ENCODE measurements around the gene ARL6.

DNA sequence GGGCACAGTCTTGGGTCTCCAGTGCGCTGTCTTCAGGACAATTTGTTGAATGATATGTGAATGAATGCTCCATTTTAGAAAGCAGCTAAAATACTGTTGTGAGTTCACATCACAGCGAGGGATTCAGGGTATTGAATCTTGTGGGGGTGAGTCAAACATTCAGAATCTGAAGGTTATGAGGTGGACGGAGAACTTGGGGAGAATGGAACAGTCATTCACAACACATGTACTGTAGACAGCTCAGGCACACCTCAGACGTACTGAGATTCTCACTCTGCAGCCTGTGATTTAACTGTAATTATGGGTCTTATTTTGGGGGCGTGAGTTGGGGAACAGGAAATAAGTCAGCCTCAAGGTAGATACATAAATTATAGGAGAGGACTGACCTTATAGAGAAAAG is 71.2 kb downstream of the ARL6 start:
- TF ChIP-seq EZH2 (IDR thresholded peaks at IDR 0.05; ENCODE audit: low read depth, low read length, severe bottlenecking), result no peak
- no peak for TF ChIP-seq POLR2A (IDR thresholded peaks at IDR 0.05; ENCODE audit: control extremely low read depth in 1 of 2, low read depth in 2 of 2, low read length in 2 of 2)
- TF ChIP-seq PHF8 (conservative IDR thresholded peaks at IDR 0.05; ENCODE audit: low read depth, low read length), result no peak
- TF ChIP-seq KDM1A (IDR thresholded peaks at IDR 0.05; ENCODE audit: borderline replicate concordance, low read length), result no peak
- TF ChIP-seq, protein P1, sequence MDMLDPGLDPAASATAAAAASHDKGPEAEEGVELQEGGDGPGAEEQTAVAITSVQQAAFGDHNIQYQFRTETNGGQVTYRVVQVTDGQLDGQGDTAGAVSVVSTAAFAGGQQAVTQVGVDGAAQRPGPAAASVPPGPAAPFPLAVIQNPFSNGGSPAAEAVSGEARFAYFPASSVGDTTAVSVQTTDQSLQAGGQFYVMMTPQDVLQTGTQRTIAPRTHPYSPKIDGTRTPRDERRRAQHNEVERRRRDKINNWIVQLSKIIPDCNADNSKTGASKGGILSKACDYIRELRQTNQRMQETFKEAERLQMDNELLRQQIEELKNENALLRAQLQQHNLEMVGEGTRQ (IDR thresholded peaks at IDR 0.05; ENCODE audit: low read length), result no peak
- no peak for TF ChIP-seq POLR2AphosphoS5 (IDR thresholded peaks at IDR 0.05; ENCODE audit: low read depth, low read length)
- no peak for TF ChIP-seq HDAC2 (IDR thresholded peaks at IDR 0.05; ENCODE audit: borderline replicate concordance in 1 of 2, low read depth in 2 of 2, low read length in 2 of 2)
- TF ChIP-seq, protein P2, sequence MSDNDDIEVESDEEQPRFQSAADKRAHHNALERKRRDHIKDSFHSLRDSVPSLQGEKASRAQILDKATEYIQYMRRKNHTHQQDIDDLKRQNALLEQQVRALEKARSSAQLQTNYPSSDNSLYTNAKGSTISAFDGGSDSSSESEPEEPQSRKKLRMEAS (IDR thresholded peaks at IDR 0.05), result no peak
- no peak for TF ChIP-seq E2F6 (IDR thresholded peaks at IDR 0.05)
- TF ChIP-seq BACH1 (IDR thresholded peaks at IDR 0.05; ENCODE audit: low read length), result no peak
- no peak for TF ChIP-seq SIN3A (conservative IDR thresholded peaks at IDR 0.05 in 1 of 2, IDR thresholded peaks at IDR 0.05 in 1 of 2; ENCODE audit: low read depth in 1 of 2, low read length in 2 of 2)
- TF ChIP-seq TAF1 (IDR thresholded peaks at IDR 0.05; ENCODE audit: low read depth, low read length), result no peak
- TF ChIP-seq EGR1 (IDR thresholded peaks at IDR 0.05; ENCODE audit: borderline replicate concordance, low read depth, low read length), result no peak
- TF ChIP-seq, protein P3, sequence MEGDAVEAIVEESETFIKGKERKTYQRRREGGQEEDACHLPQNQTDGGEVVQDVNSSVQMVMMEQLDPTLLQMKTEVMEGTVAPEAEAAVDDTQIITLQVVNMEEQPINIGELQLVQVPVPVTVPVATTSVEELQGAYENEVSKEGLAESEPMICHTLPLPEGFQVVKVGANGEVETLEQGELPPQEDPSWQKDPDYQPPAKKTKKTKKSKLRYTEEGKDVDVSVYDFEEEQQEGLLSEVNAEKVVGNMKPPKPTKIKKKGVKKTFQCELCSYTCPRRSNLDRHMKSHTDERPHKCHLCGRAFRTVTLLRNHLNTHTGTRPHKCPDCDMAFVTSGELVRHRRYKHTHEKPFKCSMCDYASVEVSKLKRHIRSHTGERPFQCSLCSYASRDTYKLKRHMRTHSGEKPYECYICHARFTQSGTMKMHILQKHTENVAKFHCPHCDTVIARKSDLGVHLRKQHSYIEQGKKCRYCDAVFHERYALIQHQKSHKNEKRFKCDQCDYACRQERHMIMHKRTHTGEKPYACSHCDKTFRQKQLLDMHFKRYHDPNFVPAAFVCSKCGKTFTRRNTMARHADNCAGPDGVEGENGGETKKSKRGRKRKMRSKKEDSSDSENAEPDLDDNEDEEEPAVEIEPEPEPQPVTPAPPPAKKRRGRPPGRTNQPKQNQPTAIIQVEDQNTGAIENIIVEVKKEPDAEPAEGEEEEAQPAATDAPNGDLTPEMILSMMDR (IDR thresholded peaks at IDR 0.05; ENCODE audit: control extremely low read depth in 1 of 3, insufficient read depth in 1 of 3, low read depth in 1 of 3, low read length in 3 of 3), result no peak

Measured in H1 (cell line).